A673 (cell line): Measurements from ENCODE around the gene TNIP1. TPM values are rescaled to one million over a fixed set of nuclear protein-coding genes. Genes with fewer than 3 reads are reported as not detected.

Experiments used
- BruUV-seq: library from RNA; stranded (reverse); fragments of 400-500 nt; replicated peaks from 2 replicates; lab custom pipeline; 2021; lab: Mats Ljungman, UMichigan
- CTCF ChIA-PET: fragments of 300-600 bp; sonication (Branson Sonifier 250); formaldehyde crosslinking; loops from one replicate; lab custom pipeline; 2022; ENCODE audit warnings: antibody characterized with exemption; lab: Charles Lee
- POLR2A ChIA-PET: fragments of 300-600 bp; sonication (Branson Sonifier 250); formaldehyde crosslinking; loops from one replicate; lab custom pipeline; 2022; ENCODE audit warnings: antibody characterized with exemption; ENCODE audit not compliant: low non-redundant PET; lab: Charles Lee
- DNase-seq: peaks from one replicate; pipeline ENCODE4 v3.0.0-alpha.2; 2015; ENCODE audit warnings: low spot score
- H3K27ac ChIP-seq: fragments of 200-600 bp; sonication (generic); 2 replicates; pipeline ENCODE4 v1.5.1; 2016; ENCODE audit warnings: mixed run types, low read depth, mild to moderate bottlenecking, mixed read lengths, antibody characterized with exemption, low read length; ENCODE audit not compliant: poor library complexity, severe bottlenecking
- H3K27me3 ChIP-seq: fragments of 200-600 bp; sonication (generic); replicated peaks from 2 replicates; pipeline ENCODE4 v1.6.1; 2017; ENCODE audit warnings: mixed run types, low read depth, mild to moderate bottlenecking, mixed read lengths, antibody characterized with exemption, low read length; ENCODE audit not compliant: insufficient read depth, poor library complexity
- H3K36me3 ChIP-seq: fragments of 200-600 bp; sonication (generic); 2 replicates; pipeline ENCODE4 v1.6.1; 2016; ENCODE audit warnings: mixed run types, mild to moderate bottlenecking, mixed read lengths, antibody characterized with exemption, low read length; ENCODE audit not compliant: insufficient read depth, poor library complexity, severe bottlenecking
- H3K4me1 ChIP-seq: fragments of 200-600 bp; sonication (generic); 2 replicates; pipeline ENCODE4 v1.6.1; 2017; ENCODE audit warnings: mixed run types, mild to moderate bottlenecking, mixed read lengths, antibody characterized with exemption, low read length; ENCODE audit not compliant: insufficient read depth, poor library complexity, severe bottlenecking
- H3K4me3 ChIP-seq: fragments of 200-600 bp; sonication (generic); 2 replicates; pipeline ENCODE4 v1.5.1; 2016; ENCODE audit warnings: low read depth, mixed run types, mild to moderate bottlenecking, mixed read lengths, low read length; ENCODE audit not compliant: poor library complexity, severe bottlenecking
- H3K9me3 ChIP-seq: fragments of 200-600 bp; sonication (generic); 2 replicates; pipeline ENCODE4 v1.6.1; 2016; ENCODE audit warnings: mixed run types, low read depth, mild to moderate bottlenecking, mixed read lengths, antibody characterized with exemption, low read length; ENCODE audit not compliant: poor library complexity, severe bottlenecking
- CTCF ChIP-seq: fragments of 300-800, 200-600 bp; sonication (generic); conservative IDR thresholded peaks from 2 replicates; pipeline ENCODE4 v1.5.1; 2017; ENCODE audit warnings: low read depth, mild to moderate bottlenecking, antibody characterized with exemption, low read length, moderate library complexity, mixed read lengths
- EZH2 ChIP-seq: fragments of 200-600 bp; sonication (generic); IDR thresholded peaks from 2 replicates; pipeline ENCODE4 v1.6.1; 2017; ENCODE audit warnings: borderline replicate concordance, low read depth, mild to moderate bottlenecking, mixed read lengths, antibody characterized with exemption, low read length; ENCODE audit not compliant: poor library complexity, severe bottlenecking
- intact Hi-C: fragments of 100-400 bp; cut with micrococcal nuclease; formaldehyde crosslinking; loops from one replicate; pipeline ENCODE4 v1.10.0; 2022; ENCODE audit not compliant: unreplicated experiment
- total RNA-seq: library from RNA; stranded (reverse); gene quantifications from 2 replicates; pipeline ENCODE4 v1.2.3, GENCODE V29; 2021

Gene TNIP1
- total RNA-seq, 1 experiment from 2014 or later, result 33.3 TPM

GRCh38 chr5:151115272-151115905 lies 34.6 kb upstream of the TNIP1 start:
- TF ChIP-seq EZH2 (no peak), CTCF (peak; percentile 94)
- no TSS peak for BruUV-seq
- Histone ChIP-seq H3K9me3 (no peaks in the 10 kb centered on the region), H3K36me3 (peaks cover 22% of the 10 kb centered on the region), H3K4me3 (no peak overlapping the region), H3K27ac (no peak overlapping the region), H3K27me3 (no peaks in the 10 kb centered on the region), H3K4me1 (no peaks in the 10 kb centered on the region)
- POLR2A ChIA-PET, result no interaction called here
- CTCF ChIA-PET, result interaction anchor here (0.6 to 2.0 kb wide), 9 partner anchors 9 to 655 kb away, joined by 3 to 18 read pairs (median 3); no protein-coding TSS in a partner anchor
- intact Hi-C loops, result loop anchor here (1.0 kb wide), 2 partner anchors 64 to 113 kb away; no protein-coding TSS in a partner anchor
- DNase-seq, result peak; percentile 66

DNA sequence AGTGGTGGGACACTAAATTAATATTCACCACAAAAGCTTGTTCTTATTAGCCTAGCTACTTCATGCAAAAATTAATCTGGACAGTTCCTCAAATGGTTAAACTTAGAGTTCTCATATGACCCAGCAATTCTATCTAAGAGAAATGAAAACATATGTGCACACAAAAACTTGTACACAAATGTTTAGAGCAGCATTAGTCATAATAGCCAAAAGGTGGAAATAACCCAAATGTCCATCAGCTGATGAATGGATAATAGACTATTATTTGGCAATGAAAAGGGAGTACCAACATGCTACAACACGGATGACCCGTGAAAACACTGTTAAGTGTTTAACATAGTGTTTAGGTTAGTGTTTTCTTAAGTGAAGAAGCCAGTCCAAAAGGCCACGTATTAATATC lies 32.8 kb upstream of the TNIP1 start:
- no peak overlapping the region for H3K27ac ChIP-seq
- H3K27me3 ChIP-seq, result no peaks in the 10 kb centered on the region
- DNase-seq, result no peak
- intact Hi-C loops, result no loop called here
- TF ChIP-seq EZH2 (no peak), CTCF (no peak)
- H3K9me3 ChIP-seq, result no peaks in the 10 kb centered on the region
- ChIA-PET CTCF (no interaction called here), POLR2A (no interaction called here)
- H3K4me1 ChIP-seq, result no peaks in the 10 kb centered on the region
- no TSS peak for BruUV-seq
- no peak overlapping the region for H3K4me3 ChIP-seq
- peaks cover 25% of the 10 kb centered on the region for H3K36me3 ChIP-seq

- peaks cover 37% of the 10 kb centered on the region for H3K36me3 ChIP-seq
- no peaks in the 10 kb centered on the region for H3K9me3 ChIP-seq
- no TSS peak for BruUV-seq
- ChIA-PET POLR2A (no interaction called here), CTCF (no interaction called here)
- no peak overlapping the region for H3K4me3 ChIP-seq
- H3K4me1 ChIP-seq, result no peaks in the 10 kb centered on the region
- intact Hi-C loops, result no loop called here
- no peak overlapping the region for H3K27ac ChIP-seq
- DNase-seq, result no peak
- no peaks in the 10 kb centered on the region for H3K27me3 ChIP-seq
- TF ChIP-seq EZH2, result no peak
- TF ChIP-seq CTCF, result no peak
Observed at GRCh38 chr5:151110992-151111391, 30.2 kb upstream of the TNIP1 start.
